Measurements from ENCODE around the gene FLT4. TPM values are rescaled to one million over a fixed set of nuclear protein-coding genes. Genes with fewer than 3 reads are reported as not detected.

The FLT4 gene
- total and polyA plus RNA-seq, 2 of the 13 experiments (the other 11 are each of a cell fraction or from before 2014, with no cell fraction given), result not detected

DNA sequence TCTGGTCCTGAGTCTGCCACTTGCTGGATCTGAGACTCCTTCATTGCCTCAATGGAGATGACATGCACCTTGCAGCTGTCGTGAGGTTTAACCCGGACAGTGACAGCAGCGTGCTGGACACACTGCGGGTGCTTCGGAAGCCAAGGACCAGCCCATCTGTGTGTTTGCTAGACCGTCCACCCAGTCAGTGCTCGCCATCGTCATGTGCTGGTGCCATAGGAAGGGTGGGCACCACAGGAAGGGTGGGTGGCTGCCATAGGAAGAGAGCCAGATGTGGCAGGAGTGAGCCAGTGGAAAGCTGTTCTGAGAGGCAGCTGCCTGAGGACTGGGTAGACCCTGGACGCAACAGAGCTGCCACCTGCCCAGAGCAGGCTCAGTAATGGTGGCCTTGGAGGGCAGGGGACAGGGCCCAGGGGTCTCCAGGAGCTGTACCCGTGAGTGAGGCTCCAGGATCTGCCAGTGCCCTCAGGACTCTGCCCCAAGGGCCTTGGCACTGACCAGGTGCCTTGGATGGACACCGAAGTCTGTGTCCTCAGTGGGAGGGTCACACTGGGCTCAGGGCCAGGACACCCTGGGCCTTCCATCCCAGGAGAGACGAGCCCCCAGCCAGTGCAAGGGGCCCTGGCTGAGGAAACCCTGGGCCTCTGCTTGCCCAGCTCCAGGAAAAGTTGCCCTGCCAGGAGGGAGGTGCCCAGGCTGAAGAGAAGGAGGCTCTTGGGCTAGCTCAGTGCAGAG lies 21.8 kb downstream of the FLT4 start:
- intact Hi-C loops (cut with micrococcal nuclease; ENCODE audit: unreplicated experiment), result no loop called here
- ChIA-PET POLR2A (no interaction called here), CTCF (ENCODE audit: low intra/inter-chr PET ratio, low total read pairs) (no interaction called here)
- DNase-seq (ENCODE audit: low spot score) (no peak), ATAC-seq (no peak), FAIRE-seq (no peak)
- Histone ChIP-seq H3K27ac (ENCODE audit: extremely low read length, insufficient read depth, low read length) (no peak overlapping the region), H4K20me1 (ENCODE audit: insufficient read depth, low read length) (no peaks in the 10 kb centered on the region), H3K4me3 (replicated peaks in 1 of 3; ENCODE audit: insufficient read depth in 1 of 3, low read depth in 2 of 3, low read length in 3 of 3) (no peak overlapping the region), H2AFZ (ENCODE audit: low read length) (no peak overlapping the region), H3K36me3 (replicated peaks in 1 of 2; ENCODE audit: control insufficient read depth in 1 of 2, insufficient read depth in 2 of 2, low read length in 2 of 2) (no peaks in the 10 kb centered on the region), H3K9ac (ENCODE audit: insufficient read depth, low read depth, low read length) (no peak overlapping the region), H3K4me2 (ENCODE audit: low read depth, low read length) (no peak overlapping the region), H3K9me3 (ENCODE audit: low read length) (no peaks in the 10 kb centered on the region), H3K79me2 (ENCODE audit: insufficient read depth, low read length) (no peaks in the 10 kb centered on the region), H3K4me1 (ENCODE audit: insufficient read depth, low read length) (no peaks in the 10 kb centered on the region), H3K27me3 (ENCODE audit: control insufficient read depth in 1 of 2, insufficient read depth in 2 of 2, low read length in 2 of 2) (peaks cover 14 to 77% of the 10 kb centered on the region in 2 experiments; a peak in 4 of 5 replicates)
- TF ChIP-seq MAFG (CRISPR knock-in tag; IDR thresholded peaks at IDR 0.05) (no peak), KDM5B (CRISPR knock-in tag; IDR thresholded peaks at IDR 0.05; ENCODE audit: borderline replicate concordance) (no peak), RXRB (CRISPR knock-in tag; IDR thresholded peaks at IDR 0.05; ENCODE audit: borderline replicate concordance) (no peak), IKZF4 (CRISPR knock-in tag; IDR thresholded peaks at IDR 0.05; ENCODE audit: borderline replicate concordance, low read depth, not compliant biosample characterization) (no peak), SOX13 (IDR thresholded peaks at IDR 0.05) (no peak), SOX13 (CRISPR knock-in tag; conservative IDR thresholded peaks at IDR 0.05 in 1 of 2, IDR thresholded peaks at IDR 0.05 in 1 of 2) (no peak), ZNF629 (CRISPR knock-in tag; conservative IDR thresholded peaks at IDR 0.05) (no peak), CBX5 (CRISPR knock-in tag; IDR thresholded peaks at IDR 0.05; ENCODE audit: borderline replicate concordance) (no peak), SSRP1 (CRISPR knock-in tag; IDR thresholded peaks at IDR 0.05) (no peak), CHD4 (IDR thresholded peaks at IDR 0.05; ENCODE audit: borderline replicate concordance, low read length) (no peak)
- TF ChIP-seq, protein P1, sequence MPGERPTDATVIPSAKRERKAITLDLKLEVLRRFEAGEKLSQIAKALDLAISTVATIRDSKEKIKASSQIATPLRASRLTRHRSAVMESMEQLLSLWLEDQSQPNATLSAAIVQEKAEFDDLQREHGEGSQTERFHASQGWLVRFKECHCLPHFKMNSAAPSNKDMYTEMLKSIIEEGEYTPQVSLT (CRISPR knock-in tag; IDR thresholded peaks at IDR 0.05; ENCODE audit: borderline replicate concordance, low read depth), result no peak
- in situ Hi-C loops (cut with HindIII; ENCODE audit: extremely low pct_ligation_motif_present, low pct_unique_long_range_greater_than_20kb), result no loop called here
- WGBS (ENCODE audit: low lambda C conversion rate), result 16% methylated on average over 6 of the region's 12 CpGs
- no TSS peak for BruUV-seq (replicated peaks)
